ENCODE data around the gene MIPOL1.
"Not testable (repeated sequence)": the region's sequence is repeated elsewhere in the genome, so short reads cannot be mapped to it uniquely, and the experiment has no call there.

The MIPOL1 gene

GRCh38 chr14:37469650-37470049, 271.9 kb downstream of the MIPOL1 start:
- DNase-seq = no peak

GRCh38 chr14:37470251-37470650, 272.5 kb downstream of the MIPOL1 start:
- DNase-seq = no peak

- DNase-seq = no peak
Observed at GRCh38 chr14:37472906-37473305, 275.2 kb downstream of the MIPOL1 start.

- DNase-seq = no peak
Observed at GRCh38 chr14:37474191-37474590, 276.5 kb downstream of the MIPOL1 start.

- no peak for DNase-seq
Observed at GRCh38 chr14:37480446-37481290, 282.9 kb downstream of the MIPOL1 start.

- DNase-seq = no peak
Observed at GRCh38 chr14:37482428-37482827, 284.7 kb downstream of the MIPOL1 start.

GRCh38 chr14:37483672-37484071, 285.9 kb downstream of the MIPOL1 start:
- no peak for DNase-seq

GRCh38 chr14:37490607-37491006, 292.9 kb downstream of the MIPOL1 start:
- no peak for DNase-seq

GRCh38 chr14:37491076-37491475, 293.3 kb downstream of the MIPOL1 start:
- no peak for DNase-seq

GRCh38 chr14:37493606-37494005, 295.9 kb downstream of the MIPOL1 start:
- DNase-seq = no peak

- no peak for DNase-seq
Observed at GRCh38 chr14:37497422-37497821, 299.7 kb downstream of the MIPOL1 start.

- no peak for DNase-seq
Observed at GRCh38 chr14:37501877-37502276, 304.1 kb downstream of the MIPOL1 start.

- DNase-seq = no peak
Observed at GRCh38 chr14:37508503-37508902, 310.8 kb downstream of the MIPOL1 start.

- no peak for DNase-seq
Observed at GRCh38 chr14:37512173-37512572, 314.4 kb downstream of the MIPOL1 start.

- DNase-seq = no peak
Observed at GRCh38 chr14:37515771-37516170, 318.0 kb downstream of the MIPOL1 start.

GRCh38 chr14:37526994-37527393, 329.3 kb downstream of the MIPOL1 start:
- DNase-seq = no peak

GRCh38 chr14:37539992-37540391, 342.3 kb downstream of the MIPOL1 start:
- no peak for DNase-seq

GRCh38 chr14:37544407-37544806, 346.7 kb downstream of the MIPOL1 start:
- no peak for DNase-seq

GRCh38 chr14:37545174-37545573, 347.4 kb downstream of the MIPOL1 start:
- DNase-seq = no peak

- DNase-seq = no peak
Observed at GRCh38 chr14:37546621-37547447, 349.1 kb downstream of the MIPOL1 start.

- no peak for DNase-seq
Observed at GRCh38 chr14:37550511-37550910, 352.8 kb downstream of the MIPOL1 start.

- no peak for DNase-seq
Observed at GRCh38 chr14:37551119-37551518, 353.4 kb downstream of the MIPOL1 start.

- DNase-seq = no peak
Observed at GRCh38 chr14:37553935-37554550, 356.3 kb downstream of the MIPOL1 start.

GRCh38 chr14:37555596-37555995, 357.9 kb downstream of the MIPOL1 start:
- DNase-seq = not testable (repeated sequence)

Data from activated T-cell treated with anti-CD3 and anti-CD28 coated beads, Interleukin-2, amount 50 U/mL, for 1 hour (primary cell).